ENCODE data around the gene SPAG17.

The SPAG17 gene

GRCh38 chr1:118219438-118219837 lies 34.4 kb upstream of the SPAG17 start:
- H4K20me1 ChIP-seq (ENCODE audit: control insufficient read depth, insufficient read depth, low read depth, low read length): no peaks in the 10 kb centered on the region
- H3K9me2 ChIP-seq (replicated peaks; ENCODE audit: control insufficient read depth, low read length): no peaks in the 10 kb centered on the region
- H3K4me1 ChIP-seq (ENCODE audit: control insufficient read depth, low read length): no peaks in the 10 kb centered on the region
- no peaks in the 10 kb centered on the region for H3K27me3 ChIP-seq (ENCODE audit: control insufficient read depth, low read length)
- H3K4me3 ChIP-seq (ENCODE audit: low read length): no peak overlapping the region
- H3K79me2 ChIP-seq (ENCODE audit: control insufficient read depth, low read length): no peaks in the 10 kb centered on the region
- no peaks in the 10 kb centered on the region for H3K36me3 ChIP-seq (ENCODE audit: control insufficient read depth, low read length)
- TF ChIP-seq EZH2phosphoT487 (IDR thresholded peaks at IDR 0.05; ENCODE audit: borderline replicate concordance, low read length): no peak
- TF ChIP-seq CTCF (IDR thresholded peaks at IDR 0.05; ENCODE audit: low read depth, low read length, poor library complexity, severe bottlenecking): no peak
- no peak overlapping the region for H3K4me2 ChIP-seq (ENCODE audit: low read length)
- H3K27ac ChIP-seq (ENCODE audit: low read depth, low read length): no peak overlapping the region
- H3F3A ChIP-seq (ENCODE audit: control insufficient read depth, insufficient read depth): no peaks in the 10 kb centered on the region
- no peaks in the 10 kb centered on the region for H3K9me3 ChIP-seq (ENCODE audit: control insufficient read depth, insufficient read depth, low read length)

- Histone ChIP-seq H3K36me3 (ENCODE audit: control insufficient read depth, low read length) (no peaks in the 10 kb centered on the region), H3K27ac (ENCODE audit: low read depth, low read length) (no peak overlapping the region), H3K9me2 (replicated peaks; ENCODE audit: control insufficient read depth, low read length) (no peaks in the 10 kb centered on the region), H3K9me3 (ENCODE audit: control insufficient read depth, insufficient read depth, low read length) (no peaks in the 10 kb centered on the region), H3K4me1 (ENCODE audit: control insufficient read depth, low read length) (no peaks in the 10 kb centered on the region), H4K20me1 (ENCODE audit: control insufficient read depth, insufficient read depth, low read depth, low read length) (no peaks in the 10 kb centered on the region), H3K27me3 (ENCODE audit: control insufficient read depth, low read length) (no peaks in the 10 kb centered on the region), H3K4me2 (ENCODE audit: low read length) (no peak overlapping the region), H3K79me2 (ENCODE audit: control insufficient read depth, low read length) (no peaks in the 10 kb centered on the region), H3K4me3 (ENCODE audit: low read length) (no peak overlapping the region), H3F3A (ENCODE audit: control insufficient read depth, insufficient read depth) (no peaks in the 10 kb centered on the region)
- TF ChIP-seq CTCF (IDR thresholded peaks at IDR 0.05; ENCODE audit: low read depth, low read length, poor library complexity, severe bottlenecking): no peak
These were observed 32.3 kb upstream of the SPAG17 start for GRCh38 chr1:118217141-118217838.

- TF ChIP-seq CTCF (IDR thresholded peaks at IDR 0.05; ENCODE audit: low read depth, low read length, poor library complexity, severe bottlenecking) (no peak), EZH2phosphoT487 (IDR thresholded peaks at IDR 0.05; ENCODE audit: borderline replicate concordance, low read length) (no peak)
- no peaks in the 10 kb centered on the region for H3K9me2 ChIP-seq (replicated peaks; ENCODE audit: control insufficient read depth, low read length)
- no peak overlapping the region for H3K4me3 ChIP-seq (ENCODE audit: low read length)
- no peaks in the 10 kb centered on the region for H3K9me3 ChIP-seq (ENCODE audit: control insufficient read depth, insufficient read depth, low read length)
- no peaks in the 10 kb centered on the region for H3K27me3 ChIP-seq (ENCODE audit: control insufficient read depth, low read length)
- no peaks in the 10 kb centered on the region for H3K79me2 ChIP-seq (ENCODE audit: control insufficient read depth, low read length)
- no peaks in the 10 kb centered on the region for H4K20me1 ChIP-seq (ENCODE audit: control insufficient read depth, insufficient read depth, low read depth, low read length)
- H3K36me3 ChIP-seq (ENCODE audit: control insufficient read depth, low read length): no peaks in the 10 kb centered on the region
- H3K27ac ChIP-seq (ENCODE audit: low read depth, low read length): no peak overlapping the region
- no peaks in the 10 kb centered on the region for H3K4me1 ChIP-seq (ENCODE audit: control insufficient read depth, low read length)
- H3F3A ChIP-seq (ENCODE audit: control insufficient read depth, insufficient read depth): no peaks in the 10 kb centered on the region
- no peak overlapping the region for H3K4me2 ChIP-seq (ENCODE audit: low read length)
These were observed 29.8 kb upstream of the SPAG17 start for GRCh38 chr1:118214866-118215265.

Measured in DOHH2 (cell line).